Activated CD4-positive, alpha-beta T cell treated with anti-CD3 and anti-CD28 coated beads for 24 hours (primary cell): ENCODE data around the gene LDLR.
"Not testable (repeated sequence)": the region's sequence is repeated elsewhere in the genome, so short reads cannot be mapped to it uniquely, and the experiment has no call there.

Source experiments
- DNase-seq, 2 donors: peaks; one replicate each; pipeline ENCODE4 v3.0.0-alpha.2; 2020; ENCODE audit warnings: low read depth in 2 of 2

The LDLR gene

DNA sequence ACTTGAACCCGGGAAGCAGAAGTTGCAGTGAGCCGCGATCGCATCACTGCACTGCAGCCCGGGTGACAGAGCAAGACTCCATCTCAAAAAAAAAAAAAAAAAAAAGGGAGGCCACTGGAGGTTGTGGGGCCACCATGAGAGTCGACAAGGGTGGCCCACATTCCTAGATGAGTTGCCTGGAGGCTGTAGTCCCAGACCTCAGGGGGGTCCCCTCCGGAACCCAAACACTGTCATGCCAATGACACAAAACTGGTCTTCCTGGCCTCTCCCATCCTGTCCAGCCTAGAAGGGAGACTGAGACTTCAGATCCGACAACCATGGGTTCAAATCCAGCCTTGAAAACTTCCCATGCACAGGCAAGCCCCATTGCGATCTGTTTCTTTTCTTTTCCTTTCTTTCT, 51.6 kb downstream of the LDLR start:
- no peak for DNase-seq

GRCh38 chr19:11141937-11142527, 52.8 kb downstream of the LDLR start:
- no peak for DNase-seq

GRCh38 chr19:11142528-11143171, 53.4 kb downstream of the LDLR start:
- no peak for DNase-seq

GRCh38 chr19:11145536-11145924, 56.3 kb downstream of the LDLR start:
- DNase-seq, result no peak

GRCh38 chr19:11148001-11148400, 58.7 kb downstream of the LDLR start:
- DNase-seq, result no peak

- DNase-seq, result no peak
Measured at GRCh38 chr19:11151181-11151580, 61.9 kb downstream of the LDLR start.

DNA sequence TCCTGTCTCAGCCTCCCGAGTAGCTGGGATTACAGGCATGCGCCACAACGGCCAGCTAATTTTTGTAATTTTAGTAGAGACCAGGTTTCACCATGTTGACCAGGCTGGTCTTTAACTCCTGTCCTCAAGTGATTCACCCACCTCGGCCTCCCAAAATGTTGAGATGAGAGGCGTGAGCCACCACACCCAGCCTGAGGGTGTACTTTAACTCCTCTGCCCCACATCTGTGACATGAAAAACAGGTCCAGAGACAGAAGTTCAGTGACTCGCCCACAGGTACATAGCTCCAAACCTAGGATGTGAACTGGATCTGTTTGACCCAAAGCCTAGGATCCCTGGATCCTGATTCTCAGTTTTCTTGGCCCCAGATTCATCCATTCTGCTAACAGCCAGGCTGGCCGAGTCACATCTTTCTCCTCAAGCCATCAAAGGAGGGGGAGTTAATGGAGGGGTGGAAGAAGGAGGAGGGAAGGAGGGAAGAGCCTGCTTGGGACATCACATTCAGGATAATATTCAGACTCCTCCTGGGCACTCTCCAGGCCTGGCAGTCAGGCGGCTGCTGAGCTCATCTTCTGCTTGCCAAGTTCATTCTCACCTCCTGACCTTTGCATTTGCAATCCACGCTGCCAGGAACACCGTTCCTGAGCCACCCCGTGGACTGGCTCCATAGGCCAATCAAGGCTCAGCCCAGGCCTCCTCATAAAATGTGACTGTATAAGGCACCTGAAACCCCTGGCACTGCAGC, 63.2 kb downstream of the LDLR start:
- no peak for DNase-seq

DNA sequence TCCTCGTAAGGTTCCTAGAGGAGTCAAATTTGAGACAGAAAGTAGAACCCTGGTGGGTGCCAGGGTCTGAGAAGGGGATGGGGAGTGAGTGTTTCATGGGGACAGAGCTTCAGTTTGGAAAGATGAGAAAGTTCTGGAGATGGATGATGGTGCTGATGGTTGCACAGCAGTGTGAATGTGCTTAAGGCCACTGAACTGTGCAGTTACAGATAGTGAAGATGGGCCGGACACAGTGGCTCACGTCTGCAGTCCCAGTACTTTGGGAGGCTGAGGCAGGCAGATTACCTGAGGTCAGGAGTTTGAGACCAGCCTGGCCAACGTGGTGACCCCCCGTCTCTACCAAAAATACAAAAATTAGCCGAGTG, 65.4 kb downstream of the LDLR start:
- DNase-seq, result no peak

GRCh38 chr19:11155373-11156120, 66.3 kb downstream of the LDLR start, which contains the start of gene SPC24:
Gene SPC24 (minus strand): TSS chr19:11155782. CDS start chr19:11155776, 6 bp downstream.
- peak; percentile 83 to 88 for DNase-seq

GRCh38 chr19:11159598-11160439, 70.6 kb downstream of the LDLR start:
- no peak for DNase-seq

DNA sequence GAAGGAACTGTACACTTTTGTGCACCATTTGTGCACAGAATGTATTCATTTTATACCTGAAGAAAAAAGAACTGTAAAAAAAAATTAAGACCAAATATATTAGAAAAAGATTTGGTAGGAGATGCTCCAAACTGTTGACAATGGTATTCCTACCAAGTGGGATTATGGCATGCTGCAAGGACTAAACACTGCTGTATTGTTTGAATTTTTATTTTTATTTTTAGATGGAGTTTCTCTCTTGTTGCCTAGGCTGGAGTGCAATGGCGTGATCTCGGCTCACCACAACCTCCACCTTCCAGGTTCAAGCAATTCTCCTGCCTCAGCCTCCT, 71.1 kb downstream of the LDLR start:
- not testable (repeated sequence) for DNase-seq

GRCh38 chr19:11164296-11164695, 75.0 kb downstream of the LDLR start:
- no peak for DNase-seq

- DNase-seq, result no peak
Measured at GRCh38 chr19:11164879-11165406, 75.7 kb downstream of the LDLR start.

DNA sequence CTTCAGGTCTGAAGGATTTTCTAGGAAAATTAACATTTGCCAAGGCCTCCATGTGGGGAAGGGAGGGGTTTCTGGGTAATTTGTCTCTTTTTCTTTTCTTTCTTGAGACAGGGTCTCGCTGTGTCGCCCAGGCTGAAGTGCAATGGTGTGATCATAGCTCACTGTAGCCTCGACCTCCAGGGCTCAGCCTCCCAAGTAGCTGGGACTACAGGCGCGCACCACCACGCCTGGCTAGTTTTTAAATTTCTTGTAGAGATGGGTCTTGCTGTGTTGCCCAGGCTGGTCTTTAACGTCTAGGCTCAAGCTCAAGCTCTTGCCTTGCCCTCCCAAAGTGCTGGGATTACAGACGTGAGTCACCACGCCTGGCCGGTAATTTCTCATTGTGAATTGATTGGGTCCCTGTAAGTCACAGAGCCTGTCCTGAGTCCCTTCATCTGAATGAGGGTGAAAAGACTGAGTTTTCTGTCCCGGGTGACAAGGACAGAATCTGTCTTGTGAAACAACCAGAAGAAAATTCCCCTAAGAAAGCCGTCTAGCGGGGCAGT, 76.3 kb downstream of the LDLR start:
- DNase-seq, result no peak

DNA sequence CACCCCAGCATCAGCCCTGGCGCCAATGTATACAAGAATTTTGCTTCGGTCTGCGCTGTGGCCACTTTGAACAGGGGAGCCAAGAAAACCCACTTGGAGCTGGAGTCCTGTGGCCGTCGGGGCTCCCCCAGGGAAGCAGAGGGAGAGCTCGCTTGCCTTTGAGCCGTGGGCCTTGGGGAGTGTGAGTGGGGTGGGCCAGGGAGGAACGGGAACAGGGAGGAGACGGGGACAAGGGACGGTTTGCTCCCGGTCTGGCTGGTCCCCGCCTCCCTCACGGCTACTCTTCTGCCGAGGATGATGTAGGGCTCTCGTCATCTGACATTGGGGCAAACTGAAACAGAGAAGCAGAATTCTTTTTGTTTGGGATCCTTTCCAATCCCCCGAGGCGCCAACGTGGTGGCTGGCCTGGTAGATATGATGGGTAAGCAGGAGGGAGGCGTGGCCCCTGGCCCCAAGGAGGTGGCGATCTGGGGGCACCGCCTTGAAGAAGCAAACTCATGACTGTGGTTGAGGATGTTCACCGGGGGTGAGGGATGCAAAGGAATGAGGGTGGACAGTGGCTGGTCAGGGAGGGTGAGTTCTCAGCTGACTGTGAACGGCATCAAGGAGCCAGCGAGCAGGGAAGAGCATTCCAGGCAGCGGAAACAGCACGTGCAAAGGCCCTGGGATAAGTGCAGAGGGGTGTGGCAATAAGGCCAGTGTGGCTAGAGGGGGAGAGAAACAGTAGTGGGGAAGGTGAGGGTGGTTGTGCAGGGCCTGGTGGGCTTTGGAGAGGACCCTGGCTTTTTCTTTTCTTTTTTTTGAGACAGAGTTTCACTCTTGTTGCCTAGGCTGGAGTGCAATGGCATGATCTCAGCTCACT, 77.2 kb downstream of the LDLR start:
- no peak for DNase-seq

DNA sequence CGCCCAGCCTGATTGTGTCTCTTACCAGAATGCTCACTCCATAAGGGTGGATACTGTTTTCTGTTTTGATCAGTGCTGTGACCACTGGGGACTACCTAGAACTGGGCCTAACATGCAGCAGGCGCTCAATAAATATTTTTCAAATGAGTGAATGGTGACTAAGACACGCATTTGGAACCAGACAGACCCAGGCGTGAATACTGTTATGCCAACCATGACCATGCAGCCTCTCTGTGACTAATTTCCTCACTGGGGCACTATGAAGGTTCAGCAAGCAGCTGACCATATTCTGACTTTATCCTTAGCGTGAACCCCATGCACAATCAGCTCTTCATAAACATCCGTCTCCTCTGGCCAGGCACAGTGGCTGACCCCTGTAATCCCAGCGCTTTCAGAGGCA, 79.3 kb downstream of the LDLR start:
- DNase-seq, result no peak

DNA sequence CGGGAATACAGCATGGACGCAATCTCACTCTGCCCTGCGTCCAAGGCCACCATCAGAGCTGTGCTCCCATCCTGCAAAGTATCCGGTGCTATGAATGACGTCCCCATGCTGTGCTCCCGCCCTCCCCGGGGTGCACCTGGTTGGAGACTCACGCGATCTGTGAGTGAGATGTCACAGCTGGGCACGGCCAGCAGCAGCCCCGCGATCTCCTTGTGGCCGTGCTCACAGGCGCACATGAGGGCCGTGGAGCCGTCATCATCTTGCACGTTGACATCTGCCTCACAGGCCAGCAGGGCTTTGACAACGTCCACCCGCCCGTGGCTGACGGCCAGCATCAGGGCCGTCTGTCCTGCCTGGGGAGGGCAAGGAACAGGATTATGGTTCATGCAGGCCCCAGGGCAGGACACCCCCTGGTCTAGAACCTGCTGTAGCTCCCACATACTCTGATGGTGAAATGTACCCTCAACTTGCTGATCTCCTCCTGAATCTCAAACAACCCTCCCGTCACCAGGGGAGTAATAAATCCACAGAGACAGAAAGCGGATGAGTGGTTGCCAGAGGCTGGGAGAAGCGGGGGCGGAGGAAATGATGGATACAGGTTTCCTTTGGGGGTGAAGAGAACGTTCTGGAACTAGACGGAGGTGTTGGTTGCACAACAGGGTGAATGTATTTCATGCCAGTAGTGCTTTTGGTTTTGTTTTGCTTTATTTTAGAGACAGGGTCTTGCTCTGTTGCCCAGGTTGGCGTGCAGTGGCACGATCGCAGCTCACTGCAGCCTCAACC, 80.8 kb downstream of the LDLR start:
- DNase-seq, result no peak

DNA sequence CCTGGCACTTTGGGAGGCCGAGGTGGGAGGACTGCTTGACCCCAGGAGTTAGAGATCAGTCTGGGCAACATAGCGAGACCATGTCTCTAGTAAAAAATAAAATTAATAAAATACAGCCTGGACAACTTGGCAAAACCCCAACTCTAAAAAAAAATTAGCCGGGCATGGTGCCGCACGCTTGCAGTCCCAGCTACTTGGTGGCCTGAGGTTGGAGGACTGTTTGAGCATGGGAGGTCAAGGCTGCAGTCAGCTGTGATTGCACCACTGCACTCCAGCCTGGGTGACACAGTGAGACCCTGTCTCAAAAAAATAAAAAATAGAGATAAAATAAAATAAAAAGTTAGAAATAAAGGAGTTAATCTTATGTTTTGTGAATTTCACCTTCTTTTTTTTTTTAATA, 81.9 kb downstream of the LDLR start:
- DNase-seq, result no peak

- DNase-seq, result no peak
Measured at GRCh38 chr19:11172576-11172975, 83.3 kb downstream of the LDLR start.
